ENCODE results near the gene TESK1.

GRCh38 chr9:35616681-35617459 is 11.8 kb downstream of the TESK1 start:
- TF ChIP-seq, protein P1, sequence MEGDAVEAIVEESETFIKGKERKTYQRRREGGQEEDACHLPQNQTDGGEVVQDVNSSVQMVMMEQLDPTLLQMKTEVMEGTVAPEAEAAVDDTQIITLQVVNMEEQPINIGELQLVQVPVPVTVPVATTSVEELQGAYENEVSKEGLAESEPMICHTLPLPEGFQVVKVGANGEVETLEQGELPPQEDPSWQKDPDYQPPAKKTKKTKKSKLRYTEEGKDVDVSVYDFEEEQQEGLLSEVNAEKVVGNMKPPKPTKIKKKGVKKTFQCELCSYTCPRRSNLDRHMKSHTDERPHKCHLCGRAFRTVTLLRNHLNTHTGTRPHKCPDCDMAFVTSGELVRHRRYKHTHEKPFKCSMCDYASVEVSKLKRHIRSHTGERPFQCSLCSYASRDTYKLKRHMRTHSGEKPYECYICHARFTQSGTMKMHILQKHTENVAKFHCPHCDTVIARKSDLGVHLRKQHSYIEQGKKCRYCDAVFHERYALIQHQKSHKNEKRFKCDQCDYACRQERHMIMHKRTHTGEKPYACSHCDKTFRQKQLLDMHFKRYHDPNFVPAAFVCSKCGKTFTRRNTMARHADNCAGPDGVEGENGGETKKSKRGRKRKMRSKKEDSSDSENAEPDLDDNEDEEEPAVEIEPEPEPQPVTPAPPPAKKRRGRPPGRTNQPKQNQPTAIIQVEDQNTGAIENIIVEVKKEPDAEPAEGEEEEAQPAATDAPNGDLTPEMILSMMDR (IDR thresholded peaks at IDR 0.05; ENCODE audit: low read depth, low read length, missing input control): no peak
- no peak for TF ChIP-seq MAX (IDR thresholded peaks at IDR 0.05)
- no peak for TF ChIP-seq TAF1 (conservative IDR thresholded peaks at IDR 0.05)
- TF ChIP-seq JUND (IDR thresholded peaks at IDR 0.05): no peak
- no peak for TF ChIP-seq RAD21 (IDR thresholded peaks at IDR 0.05)
- TF ChIP-seq, protein P2, sequence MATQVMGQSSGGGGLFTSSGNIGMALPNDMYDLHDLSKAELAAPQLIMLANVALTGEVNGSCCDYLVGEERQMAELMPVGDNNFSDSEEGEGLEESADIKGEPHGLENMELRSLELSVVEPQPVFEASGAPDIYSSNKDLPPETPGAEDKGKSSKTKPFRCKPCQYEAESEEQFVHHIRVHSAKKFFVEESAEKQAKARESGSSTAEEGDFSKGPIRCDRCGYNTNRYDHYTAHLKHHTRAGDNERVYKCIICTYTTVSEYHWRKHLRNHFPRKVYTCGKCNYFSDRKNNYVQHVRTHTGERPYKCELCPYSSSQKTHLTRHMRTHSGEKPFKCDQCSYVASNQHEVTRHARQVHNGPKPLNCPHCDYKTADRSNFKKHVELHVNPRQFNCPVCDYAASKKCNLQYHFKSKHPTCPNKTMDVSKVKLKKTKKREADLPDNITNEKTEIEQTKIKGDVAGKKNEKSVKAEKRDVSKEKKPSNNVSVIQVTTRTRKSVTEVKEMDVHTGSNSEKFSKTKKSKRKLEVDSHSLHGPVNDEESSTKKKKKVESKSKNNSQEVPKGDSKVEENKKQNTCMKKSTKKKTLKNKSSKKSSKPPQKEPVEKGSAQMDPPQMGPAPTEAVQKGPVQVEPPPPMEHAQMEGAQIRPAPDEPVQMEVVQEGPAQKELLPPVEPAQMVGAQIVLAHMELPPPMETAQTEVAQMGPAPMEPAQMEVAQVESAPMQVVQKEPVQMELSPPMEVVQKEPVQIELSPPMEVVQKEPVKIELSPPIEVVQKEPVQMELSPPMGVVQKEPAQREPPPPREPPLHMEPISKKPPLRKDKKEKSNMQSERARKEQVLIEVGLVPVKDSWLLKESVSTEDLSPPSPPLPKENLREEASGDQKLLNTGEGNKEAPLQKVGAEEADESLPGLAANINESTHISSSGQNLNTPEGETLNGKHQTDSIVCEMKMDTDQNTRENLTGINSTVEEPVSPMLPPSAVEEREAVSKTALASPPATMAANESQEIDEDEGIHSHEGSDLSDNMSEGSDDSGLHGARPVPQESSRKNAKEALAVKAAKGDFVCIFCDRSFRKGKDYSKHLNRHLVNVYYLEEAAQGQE (IDR thresholded peaks at IDR 0.05): no peak
- TF ChIP-seq RXRA (IDR thresholded peaks at IDR 0.05): no peak
- TF ChIP-seq NR2F2 (IDR thresholded peaks at IDR 0.05): no peak
- TF ChIP-seq SP1 (IDR thresholded peaks at IDR 0.05): no peak
- TF ChIP-seq HNF4A (conservative IDR thresholded peaks at IDR 0.05): no peak
- TF ChIP-seq, protein P3, sequence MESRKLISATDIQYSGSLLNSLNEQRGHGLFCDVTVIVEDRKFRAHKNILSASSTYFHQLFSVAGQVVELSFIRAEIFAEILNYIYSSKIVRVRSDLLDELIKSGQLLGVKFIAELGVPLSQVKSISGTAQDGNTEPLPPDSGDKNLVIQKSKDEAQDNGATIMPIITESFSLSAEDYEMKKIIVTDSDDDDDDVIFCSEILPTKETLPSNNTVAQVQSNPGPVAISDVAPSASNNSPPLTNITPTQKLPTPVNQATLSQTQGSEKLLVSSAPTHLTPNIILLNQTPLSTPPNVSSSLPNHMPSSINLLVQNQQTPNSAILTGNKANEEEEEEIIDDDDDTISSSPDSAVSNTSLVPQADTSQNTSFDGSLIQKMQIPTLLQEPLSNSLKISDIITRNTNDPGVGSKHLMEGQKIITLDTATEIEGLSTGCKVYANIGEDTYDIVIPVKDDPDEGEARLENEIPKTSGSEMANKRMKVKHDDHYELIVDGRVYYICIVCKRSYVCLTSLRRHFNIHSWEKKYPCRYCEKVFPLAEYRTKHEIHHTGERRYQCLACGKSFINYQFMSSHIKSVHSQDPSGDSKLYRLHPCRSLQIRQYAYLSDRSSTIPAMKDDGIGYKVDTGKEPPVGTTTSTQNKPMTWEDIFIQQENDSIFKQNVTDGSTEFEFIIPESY (IDR thresholded peaks at IDR 0.05): no peak
- TF ChIP-seq YY1 (IDR thresholded peaks at IDR 0.05): no peak
- TF ChIP-seq, protein P4, sequence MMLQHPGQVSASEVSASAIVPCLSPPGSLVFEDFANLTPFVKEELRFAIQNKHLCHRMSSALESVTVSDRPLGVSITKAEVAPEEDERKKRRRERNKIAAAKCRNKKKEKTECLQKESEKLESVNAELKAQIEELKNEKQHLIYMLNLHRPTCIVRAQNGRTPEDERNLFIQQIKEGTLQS (IDR thresholded peaks at IDR 0.05): no peak
- no peak for TF ChIP-seq EGR1 (IDR thresholded peaks at IDR 0.05; ENCODE audit: low read depth in 2 of 2)
